Measurements from ENCODE around the gene USP6NL. TPM values are rescaled to one million over a fixed set of nuclear protein-coding genes. Genes with fewer than 3 reads are reported as not detected.

Gene USP6NL
- polyA plus RNA-seq, 1 donor (not counting 4 experiments of a cell fraction or from before 2014, with no cell fraction given), result 8.7 TPM

GRCh38 chr10:11639362-11639761 is 27.9 kb upstream of the USP6NL start:
- no peaks in the 10 kb centered on the region for H3K4me1 ChIP-seq (ENCODE audit: control insufficient read depth, extremely low read depth, insufficient read depth, low read length)
- no peaks in the 10 kb centered on the region for H3K9me3 ChIP-seq (ENCODE audit: control insufficient read depth, low read depth, low read length)
- no peak overlapping the region for H3K4me2 ChIP-seq (ENCODE audit: control insufficient read depth, extremely low read depth, insufficient read depth, low read depth, low read length)
- FAIRE-seq, result no peak
- H2AFZ ChIP-seq (ENCODE audit: control insufficient read depth, low read length), result no peak overlapping the region
- dilution Hi-C loops (cut with MboI; ENCODE audit: extremely low pct_ligation_motif_present, low sequenced_read_pairs), result no loop called here
- H4K20me1 ChIP-seq (ENCODE audit: control insufficient read depth, extremely low read depth, insufficient read depth, low read length), result no peaks in the 10 kb centered on the region
- H3K79me2 ChIP-seq (ENCODE audit: control insufficient read depth, insufficient read depth, low read length), result no peaks in the 10 kb centered on the region
- H3K27me3 ChIP-seq (ENCODE audit: control insufficient read depth, extremely low read depth, insufficient read depth, low read length), result peaks cover 5% of the 10 kb centered on the region
- no peaks in the 10 kb centered on the region for H3K9me1 ChIP-seq (ENCODE audit: control insufficient read depth, extremely low read depth, insufficient read depth, low read length)
- TF ChIP-seq EZH2 (IDR thresholded peaks at IDR 0.05; ENCODE audit: low read length), result no peak
- no peak for TF ChIP-seq CTCF (optimal IDR thresholded peaks at IDR 0.05 in 1 of 3, IDR thresholded peaks at IDR 0.05 in 1 of 3, conservative IDR thresholded peaks at IDR 0.05 in 1 of 3; ENCODE audit: extremely low read depth in 1 of 3, insufficient read depth in 2 of 3, low read length in 3 of 3)
- H3K9ac ChIP-seq (ENCODE audit: control insufficient read depth, extremely low read depth, insufficient read depth, low read length), result no peak overlapping the region
- no peak overlapping the region for H3K27ac ChIP-seq (ENCODE audit: control insufficient read depth, insufficient read depth, low read length)
- no peak for DNase-seq (ENCODE audit: low read depth, low spot score)
- H3K4me3 ChIP-seq (ENCODE audit: control insufficient read depth in 2 of 3, extremely low read depth in 1 of 3, insufficient read depth in 2 of 3, low read depth in 1 of 3, low read length in 3 of 3), result no peak overlapping the region
- H3K36me3 ChIP-seq (ENCODE audit: control insufficient read depth in 2 of 2, extremely low read depth in 1 of 2, insufficient read depth in 2 of 2, low read length in 2 of 2), result no peaks in the 10 kb centered on the region

- Histone ChIP-seq H3K27ac (ENCODE audit: control insufficient read depth, insufficient read depth, low read length) (no peak overlapping the region), H4K20me1 (ENCODE audit: control insufficient read depth, extremely low read depth, insufficient read depth, low read length) (no peaks in the 10 kb centered on the region), H3K9me3 (ENCODE audit: control insufficient read depth, low read depth, low read length) (no peaks in the 10 kb centered on the region), H3K4me3 (ENCODE audit: control insufficient read depth in 2 of 3, extremely low read depth in 1 of 3, insufficient read depth in 2 of 3, low read depth in 1 of 3, low read length in 3 of 3) (no peak overlapping the region), H3K36me3 (ENCODE audit: control insufficient read depth in 2 of 2, extremely low read depth in 1 of 2, insufficient read depth in 2 of 2, low read length in 2 of 2) (no peaks in the 10 kb centered on the region), H3K4me1 (ENCODE audit: control insufficient read depth, extremely low read depth, insufficient read depth, low read length) (no peaks in the 10 kb centered on the region), H3K9me1 (ENCODE audit: control insufficient read depth, extremely low read depth, insufficient read depth, low read length) (no peaks in the 10 kb centered on the region), H3K27me3 (ENCODE audit: control insufficient read depth, extremely low read depth, insufficient read depth, low read length) (peaks cover 5% of the 10 kb centered on the region), H3K9ac (ENCODE audit: control insufficient read depth, extremely low read depth, insufficient read depth, low read length) (no peak overlapping the region), H3K79me2 (ENCODE audit: control insufficient read depth, insufficient read depth, low read length) (no peaks in the 10 kb centered on the region), H3K4me2 (ENCODE audit: control insufficient read depth, extremely low read depth, insufficient read depth, low read depth, low read length) (no peak overlapping the region), H2AFZ (ENCODE audit: control insufficient read depth, low read length) (no peak overlapping the region)
- dilution Hi-C loops (cut with MboI; ENCODE audit: extremely low pct_ligation_motif_present, low sequenced_read_pairs), result no loop called here
- no peak for DNase-seq (ENCODE audit: low read depth, low spot score)
- no peak for TF ChIP-seq CTCF (optimal IDR thresholded peaks at IDR 0.05 in 1 of 3, IDR thresholded peaks at IDR 0.05 in 1 of 3, conservative IDR thresholded peaks at IDR 0.05 in 1 of 3; ENCODE audit: extremely low read depth in 1 of 3, insufficient read depth in 2 of 3, low read length in 3 of 3)
- no peak for TF ChIP-seq EZH2 (IDR thresholded peaks at IDR 0.05; ENCODE audit: low read length)
- FAIRE-seq, result no peak
These were observed 26.7 kb upstream of the USP6NL start for GRCh38 chr10:11638055-11638698.
